T-helper 1 cell (primary cell): Measurements from ENCODE around the gene TTC23L.

ENCODE experiments used
- DNase-seq, 5 donors: peaks; one replicate each; pipeline ENCODE4 v3.0.0-alpha.2; 2012 to 2020

The TTC23L gene

DNA sequence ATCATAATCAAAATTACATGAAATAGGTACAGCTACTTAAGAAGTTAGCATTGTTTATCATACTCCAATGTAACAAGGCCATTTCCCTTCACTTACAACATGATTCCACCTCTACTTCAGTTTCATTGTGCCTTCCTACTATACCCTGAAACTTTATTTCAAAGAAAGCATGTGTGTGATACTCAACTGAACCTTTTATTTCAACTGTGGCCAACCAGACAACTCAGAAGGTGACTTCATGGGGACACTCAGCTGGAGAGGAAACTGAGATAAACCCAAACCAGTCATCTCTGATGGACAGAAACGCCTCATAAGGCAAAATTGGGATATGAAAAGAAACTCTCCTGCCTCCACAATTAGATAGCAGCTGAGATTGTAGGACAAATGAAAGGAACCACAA lies 5.9 kb upstream of the TTC23L start:
- no peak for DNase-seq

GRCh38 chr5:34833976-34834793 lies 4.8 kb upstream of the TTC23L start:
- DNase-seq, result no peak

DNA sequence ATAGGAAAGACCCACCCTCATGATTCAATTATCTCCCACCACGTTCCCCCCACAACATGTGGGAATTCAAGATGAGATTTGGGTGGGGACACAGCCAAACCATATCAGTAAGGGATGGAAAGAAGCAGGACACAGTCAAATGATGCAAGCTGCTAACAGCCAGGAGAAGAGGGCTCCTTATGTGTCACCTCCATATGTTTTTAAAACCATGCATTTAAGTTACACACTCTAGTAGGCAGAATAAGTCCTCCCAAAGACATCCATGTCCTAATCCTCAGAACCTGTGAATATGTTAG lies 4.2 kb upstream of the TTC23L start:
- no peak for DNase-seq

- no peak for DNase-seq
These were observed 3.3 kb upstream of the TTC23L start for GRCh38 chr5:34835664-34836063.

- DNase-seq, result no peak
These were observed 2.9 kb downstream of the TTC23L start for GRCh38 chr5:34841816-34842215.

GRCh38 chr5:34842554-34842953 lies 3.6 kb downstream of the TTC23L start:
- DNase-seq, result no peak

- DNase-seq, result no peak
These were observed 4.5 kb downstream of the TTC23L start for GRCh38 chr5:34843497-34843896.

DNA sequence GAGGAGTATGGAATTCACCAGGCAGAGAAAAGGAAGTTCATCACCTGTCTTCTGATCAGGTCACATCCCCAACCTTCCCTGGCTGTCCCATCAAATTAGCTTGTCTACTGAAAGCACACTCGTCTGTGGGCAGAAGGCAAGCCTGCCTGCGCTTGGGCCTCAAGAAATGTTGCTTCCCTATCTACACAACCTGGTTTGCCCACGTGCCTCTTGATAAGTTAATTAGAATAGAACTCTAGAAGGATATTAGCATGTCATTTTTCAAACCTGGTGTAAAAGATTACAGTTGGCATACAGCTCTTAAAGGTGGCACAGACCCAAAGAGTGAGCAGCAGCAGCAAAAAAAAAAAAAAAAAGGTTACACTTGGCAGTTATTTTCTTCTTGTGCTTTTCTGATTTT lies 5.1 kb downstream of the TTC23L start:
- no peak for DNase-seq

DNA sequence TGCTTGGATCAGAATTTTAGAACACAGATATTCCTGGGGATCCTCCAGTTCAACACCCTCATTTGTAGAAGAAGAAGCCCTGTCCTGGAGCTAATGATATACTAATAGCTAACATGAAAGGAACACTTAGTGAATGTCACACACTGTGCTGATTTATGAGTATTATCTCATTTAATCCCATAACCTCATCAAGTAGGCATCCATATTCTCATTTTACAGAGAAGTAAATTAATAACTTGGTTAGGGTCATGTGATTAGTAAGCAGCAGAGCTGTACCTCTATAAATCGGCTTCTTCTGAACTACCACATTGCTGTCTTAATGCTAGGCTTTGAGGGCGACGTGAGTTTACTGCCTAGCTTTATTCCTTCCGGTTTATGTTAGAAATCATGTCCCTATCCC lies 6.0 kb downstream of the TTC23L start:
- DNase-seq, result no peak

DNA sequence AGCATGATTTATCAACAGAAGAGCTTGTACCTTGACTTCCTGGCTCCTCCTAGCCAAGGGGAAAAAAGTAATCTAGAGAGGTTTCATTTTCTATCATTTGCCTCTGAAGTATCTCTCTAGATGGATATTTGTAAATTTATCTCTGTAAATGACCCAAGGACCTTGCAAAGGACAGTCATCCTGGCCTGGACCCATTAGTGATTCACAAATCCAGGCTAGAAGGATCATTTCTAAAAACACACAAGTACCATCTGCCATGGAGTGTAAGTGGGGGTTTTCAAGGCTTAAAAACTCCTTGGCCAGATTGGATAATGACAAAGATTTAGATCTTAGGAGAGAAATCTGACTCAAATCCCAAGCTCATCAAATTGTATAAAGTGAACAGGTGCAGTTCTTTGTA lies 8.1 kb downstream of the TTC23L start:
- no peak for DNase-seq

DNA sequence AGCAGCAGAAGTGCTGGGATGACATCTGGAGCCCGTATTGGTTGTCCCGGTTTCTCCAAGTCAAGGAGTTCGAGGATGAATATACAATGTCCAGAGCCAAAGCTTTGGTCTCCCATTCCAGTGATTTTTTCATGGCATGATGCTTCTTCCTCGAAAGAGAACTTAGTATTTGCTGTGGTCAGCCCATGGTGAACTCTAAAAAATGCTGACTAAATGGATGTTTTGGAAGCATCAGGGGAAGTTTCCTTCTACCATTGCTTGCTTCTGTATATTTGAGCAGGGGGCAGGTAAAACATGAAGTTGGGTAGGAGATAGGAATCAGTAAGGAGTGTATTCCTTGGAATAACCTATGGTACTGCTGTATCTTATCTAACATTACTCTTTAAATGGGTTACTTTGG lies 8.6 kb downstream of the TTC23L start:
- DNase-seq, result no peak

- no peak for DNase-seq
These were observed 9.3 kb downstream of the TTC23L start for GRCh38 chr5:34848230-34848629.

DNA sequence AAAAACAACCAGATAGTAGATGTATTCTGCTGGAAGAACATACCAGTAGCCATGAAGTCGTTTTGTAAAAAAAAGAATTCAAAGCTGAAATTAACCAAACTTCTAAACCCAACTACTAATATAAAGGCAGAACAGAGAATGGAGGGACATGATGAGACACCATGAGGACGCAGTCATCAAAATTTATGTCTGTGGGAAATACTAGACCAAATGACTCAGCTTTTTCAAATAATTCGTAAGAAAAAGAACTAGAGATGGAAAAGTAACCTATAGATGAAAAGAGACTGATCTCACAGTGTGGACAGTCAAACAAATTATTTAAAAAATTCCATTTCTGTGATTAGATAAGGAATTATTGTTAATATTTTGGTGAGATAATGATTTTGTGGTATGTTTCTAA lies 10.3 kb downstream of the TTC23L start:
- DNase-seq, result no peak

- DNase-seq, result no peak
These were observed 15.7 kb downstream of the TTC23L start for GRCh38 chr5:34854459-34855174.

- no peak for DNase-seq
These were observed 18.2 kb downstream of the TTC23L start for GRCh38 chr5:34857161-34857560.

DNA sequence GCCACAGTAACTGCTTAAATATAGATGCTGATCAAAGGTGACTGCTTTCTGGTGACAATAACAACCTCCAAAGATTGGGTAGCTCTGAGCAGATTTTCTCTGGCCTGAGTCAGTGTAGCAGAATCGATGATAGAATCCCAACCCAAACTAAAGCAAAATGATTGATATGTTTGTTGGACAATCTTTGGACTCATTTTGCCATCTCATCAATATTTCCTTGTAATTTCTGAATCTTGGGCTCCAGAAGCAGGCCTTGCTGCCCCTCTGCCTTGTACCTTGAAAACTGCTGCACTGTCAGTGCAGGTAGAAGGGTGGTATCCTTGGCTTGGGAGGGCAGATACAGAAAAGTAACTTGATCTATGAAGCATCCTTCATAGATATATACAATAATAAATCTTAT lies 18.9 kb downstream of the TTC23L start:
- DNase-seq, result no peak

GRCh38 chr5:34858790-34859189 lies 19.8 kb downstream of the TTC23L start:
- no peak for DNase-seq

GRCh38 chr5:34859253-34859652 lies 20.3 kb downstream of the TTC23L start:
- no peak for DNase-seq

DNA sequence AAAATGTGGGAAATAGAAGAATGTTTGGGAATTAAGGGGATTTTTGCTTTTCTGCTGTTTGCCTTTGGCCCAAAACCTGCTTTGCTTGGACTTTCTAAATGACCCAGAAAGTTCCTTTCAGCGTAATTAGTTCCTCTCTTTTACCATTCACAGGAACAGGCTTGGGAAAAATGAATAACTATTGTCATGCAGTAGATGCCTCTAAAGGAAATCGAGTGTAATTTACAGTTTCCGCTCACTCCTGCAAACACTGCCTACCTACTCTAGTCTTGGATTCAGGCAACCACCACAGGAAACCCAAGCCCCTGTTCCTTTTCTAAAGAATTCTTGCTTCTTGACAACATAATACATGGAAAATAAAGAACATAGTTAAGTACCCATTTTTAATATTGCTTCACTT lies 25.0 kb downstream of the TTC23L start:
- no peak for DNase-seq

DNA sequence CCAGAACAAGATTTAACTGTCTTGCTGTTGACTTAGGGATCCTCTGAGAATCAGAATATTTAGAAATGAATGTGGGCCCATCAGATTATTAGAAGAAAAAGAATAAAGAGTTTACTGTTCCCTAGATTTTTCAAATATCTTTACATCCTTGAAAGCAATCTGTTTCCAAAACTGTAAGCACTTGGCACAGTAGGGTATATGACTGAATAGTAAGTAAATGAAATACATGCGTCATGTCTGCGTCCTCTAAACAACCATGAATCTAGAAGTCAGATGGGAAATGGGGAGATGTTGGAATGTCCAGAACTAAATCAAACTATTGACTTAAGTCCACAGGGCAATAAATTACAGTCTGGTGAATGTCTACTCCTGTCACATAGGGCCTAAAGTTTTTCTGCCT lies 26.1 kb downstream of the TTC23L start:
- DNase-seq, result no peak

DNA sequence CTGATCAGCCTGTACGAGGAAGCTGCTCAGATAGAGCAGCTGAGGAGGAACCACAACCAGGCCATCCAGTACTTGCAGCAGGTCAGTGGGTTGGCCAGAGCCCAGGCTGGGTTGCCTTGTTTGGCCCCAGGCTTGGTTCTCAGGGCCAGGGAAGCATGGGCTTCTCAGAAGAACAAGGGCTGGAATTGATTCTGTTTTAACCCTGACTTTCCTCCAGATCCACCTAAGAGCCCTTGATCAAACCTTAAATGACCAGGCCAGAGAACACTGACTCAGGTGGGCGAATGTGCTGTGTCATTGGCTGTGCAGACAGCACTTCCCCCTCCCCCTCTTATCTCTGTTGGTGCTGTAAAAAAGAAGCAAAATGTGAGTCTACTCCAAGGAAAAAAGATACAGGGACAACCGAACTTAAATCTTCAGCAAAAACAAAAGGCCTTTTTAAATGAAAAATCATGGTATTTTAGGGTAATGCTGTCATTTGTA lies 28.1 kb downstream of the TTC23L start:
- no peak for DNase-seq

DNA sequence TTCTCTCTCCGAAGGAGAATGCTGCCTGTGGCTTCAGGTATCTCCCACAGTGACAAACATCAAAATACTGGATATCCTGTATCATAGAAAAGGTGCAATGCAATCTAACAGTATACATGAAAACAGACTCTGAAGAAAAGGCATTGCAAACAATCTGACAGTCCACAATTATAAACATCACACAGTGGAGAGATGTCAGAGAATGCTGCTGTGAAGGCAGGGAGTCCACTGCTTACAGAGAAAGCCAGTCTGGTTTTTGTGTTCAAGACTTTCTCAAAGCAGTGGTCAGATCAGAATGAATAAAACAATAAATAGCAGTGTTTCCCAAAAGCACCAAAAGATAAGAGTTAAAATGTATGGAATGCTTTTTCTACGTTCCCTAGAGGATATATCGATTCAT lies 28.7 kb downstream of the TTC23L start:
- no peak for DNase-seq

GRCh38 chr5:34868791-34869190 lies 29.8 kb downstream of the TTC23L start:
- DNase-seq, result no peak

DNA sequence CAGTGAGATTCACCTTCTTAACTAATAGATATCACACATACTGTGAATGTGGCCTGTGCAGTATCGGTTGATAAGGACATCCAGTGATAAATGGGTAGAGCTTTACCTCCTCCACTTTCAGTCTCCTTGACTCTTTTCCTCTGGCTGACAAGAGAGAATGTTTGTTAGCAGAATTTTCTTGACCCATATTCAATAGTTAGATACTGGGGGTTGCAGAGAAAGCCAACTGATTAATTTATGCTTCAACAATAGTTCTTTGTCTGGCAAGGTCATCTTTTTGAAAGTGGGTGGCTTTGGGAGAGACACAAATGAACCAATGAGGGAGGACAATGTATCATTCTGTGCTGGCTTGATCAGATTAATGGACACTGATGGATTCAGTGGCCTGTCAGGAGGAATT lies 30.3 kb downstream of the TTC23L start:
- DNase-seq, result no peak

GRCh38 chr5:34870382-34870781 lies 31.4 kb downstream of the TTC23L start:
- no peak for DNase-seq
